ENCODE data around the gene SLIT1. TPM values are rescaled to one million over a fixed set of nuclear protein-coding genes. Genes with fewer than 3 reads are reported as not detected.
A peak's percentile ranks its signal among the peaks of the same experiment; 100 is the strongest.

SLIT1 gene
- total RNA-seq, 1 experiment from 2014 or later: not detected

GRCh38 chr10:97117372-97117771 lies 68.4 kb downstream of the SLIT1 start:
- no peaks in the 10 kb centered on the region for H3K9me3 Mint-ChIP-seq (ENCODE audit: unreplicated experiment)
- TF ChIP-seq, protein P1, sequence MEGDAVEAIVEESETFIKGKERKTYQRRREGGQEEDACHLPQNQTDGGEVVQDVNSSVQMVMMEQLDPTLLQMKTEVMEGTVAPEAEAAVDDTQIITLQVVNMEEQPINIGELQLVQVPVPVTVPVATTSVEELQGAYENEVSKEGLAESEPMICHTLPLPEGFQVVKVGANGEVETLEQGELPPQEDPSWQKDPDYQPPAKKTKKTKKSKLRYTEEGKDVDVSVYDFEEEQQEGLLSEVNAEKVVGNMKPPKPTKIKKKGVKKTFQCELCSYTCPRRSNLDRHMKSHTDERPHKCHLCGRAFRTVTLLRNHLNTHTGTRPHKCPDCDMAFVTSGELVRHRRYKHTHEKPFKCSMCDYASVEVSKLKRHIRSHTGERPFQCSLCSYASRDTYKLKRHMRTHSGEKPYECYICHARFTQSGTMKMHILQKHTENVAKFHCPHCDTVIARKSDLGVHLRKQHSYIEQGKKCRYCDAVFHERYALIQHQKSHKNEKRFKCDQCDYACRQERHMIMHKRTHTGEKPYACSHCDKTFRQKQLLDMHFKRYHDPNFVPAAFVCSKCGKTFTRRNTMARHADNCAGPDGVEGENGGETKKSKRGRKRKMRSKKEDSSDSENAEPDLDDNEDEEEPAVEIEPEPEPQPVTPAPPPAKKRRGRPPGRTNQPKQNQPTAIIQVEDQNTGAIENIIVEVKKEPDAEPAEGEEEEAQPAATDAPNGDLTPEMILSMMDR (IDR thresholded peaks at IDR 0.05; ENCODE audit: unreplicated experiment): peak; percentile 18
- peaks cover 58% of the 10 kb centered on the region for H3K27me3 Mint-ChIP-seq (ENCODE audit: insufficient read depth, unreplicated experiment)
- H3K4me1 Mint-ChIP-seq (ENCODE audit: insufficient read depth, unreplicated experiment): no peaks in the 10 kb centered on the region
- POLR2A ChIA-PET: no interaction called here
- BruUV-seq (replicated peaks): no TSS peak
- CTCF ChIA-PET: interaction anchor here (0.6 to 5.6 kb wide), 19 partner anchors 10 to 708 kb away, joined by 3 to 68 read pairs (median 4); no protein-coding TSS in a partner anchor
- no peaks in the 10 kb centered on the region for H3K36me3 Mint-ChIP-seq (ENCODE audit: insufficient read depth, unreplicated experiment)
- peak; percentile 37 for DNase-seq (ENCODE audit: unreplicated experiment)
- H3K27ac Mint-ChIP-seq (ENCODE audit: low read depth, unreplicated experiment): no peak overlapping the region
- H3K4me3 Mint-ChIP-seq (ENCODE audit: unreplicated experiment): no peak overlapping the region
- intact Hi-C loops (cut with micrococcal nuclease): loop anchor here (1.0 kb wide), 2 partner anchors 44 to 80 kb away; no protein-coding TSS in a partner anchor

- intact Hi-C loops (cut with micrococcal nuclease): loop anchor here (1.0 kb wide), 2 partner anchors 43 to 79 kb away; no protein-coding TSS in a partner anchor
- no peak overlapping the region for H3K4me3 Mint-ChIP-seq (ENCODE audit: unreplicated experiment)
- peaks cover 58% of the 10 kb centered on the region for H3K27me3 Mint-ChIP-seq (ENCODE audit: insufficient read depth, unreplicated experiment)
- BruUV-seq (replicated peaks): no TSS peak
- ChIA-PET POLR2A (interaction anchor here (0.8 kb wide), 1 partner anchor 44 kb away, joined by 3 read pairs; no protein-coding TSS in a partner anchor), CTCF (interaction anchor here (0.6 to 5.6 kb wide), 16 partner anchors 9 to 720 kb away, joined by 3 to 68 read pairs (median 4); no protein-coding TSS in a partner anchor)
- no peaks in the 10 kb centered on the region for H3K9me3 Mint-ChIP-seq (ENCODE audit: unreplicated experiment)
- DNase-seq (ENCODE audit: unreplicated experiment): no peak
- no peak overlapping the region for H3K27ac Mint-ChIP-seq (ENCODE audit: low read depth, unreplicated experiment)
- no peaks in the 10 kb centered on the region for H3K36me3 Mint-ChIP-seq (ENCODE audit: insufficient read depth, unreplicated experiment)
- no peaks in the 10 kb centered on the region for H3K4me1 Mint-ChIP-seq (ENCODE audit: insufficient read depth, unreplicated experiment)
- TF ChIP-seq, protein P1 (IDR thresholded peaks at IDR 0.05; ENCODE audit: unreplicated experiment): no peak
Observed at GRCh38 chr10:97116462-97117162, 69.1 kb downstream of the SLIT1 start.

DNA sequence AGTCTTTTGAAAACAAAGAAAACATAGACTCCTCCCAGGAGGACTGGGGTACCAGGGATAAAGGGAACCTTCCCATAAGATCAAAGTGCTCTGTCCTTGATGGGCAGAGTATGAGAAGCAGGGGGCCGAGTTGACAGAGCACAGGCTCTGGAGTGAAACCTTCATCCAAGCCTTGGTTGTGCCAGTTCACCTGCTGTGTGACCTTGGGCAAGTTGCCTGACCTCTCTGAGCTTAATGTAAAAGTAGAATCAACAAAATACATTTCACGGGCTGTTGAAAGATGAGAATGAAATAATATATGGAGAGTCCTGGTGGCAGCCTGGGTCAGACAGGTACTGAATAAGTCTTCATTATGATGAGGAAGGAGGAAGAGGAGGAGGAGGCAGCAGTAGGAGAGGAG lies 69.9 kb downstream of the SLIT1 start:
- TF ChIP-seq, protein P1 (IDR thresholded peaks at IDR 0.05; ENCODE audit: unreplicated experiment): no peak
- Mint-ChIP-seq H3K36me3 (ENCODE audit: insufficient read depth, unreplicated experiment) (no peaks in the 10 kb centered on the region), H3K27me3 (ENCODE audit: insufficient read depth, unreplicated experiment) (peaks cover 54% of the 10 kb centered on the region), H3K27ac (ENCODE audit: low read depth, unreplicated experiment) (no peak overlapping the region), H3K4me3 (ENCODE audit: unreplicated experiment) (no peak overlapping the region), H3K4me1 (ENCODE audit: insufficient read depth, unreplicated experiment) (no peaks in the 10 kb centered on the region), H3K9me3 (ENCODE audit: unreplicated experiment) (no peaks in the 10 kb centered on the region)
- ChIA-PET POLR2A (interaction anchor here (0.8 kb wide), 1 partner anchor 43 kb away, joined by 3 read pairs; no protein-coding TSS in a partner anchor), CTCF (interaction anchor here (1.1 to 5.6 kb wide), 7 partner anchors 9 to 719 kb away, joined by 3 to 68 read pairs (median 7); no protein-coding TSS in a partner anchor)
- BruUV-seq (replicated peaks): no TSS peak
- no peak for DNase-seq (ENCODE audit: unreplicated experiment)
- intact Hi-C loops (cut with micrococcal nuclease): no loop called here

DNA sequence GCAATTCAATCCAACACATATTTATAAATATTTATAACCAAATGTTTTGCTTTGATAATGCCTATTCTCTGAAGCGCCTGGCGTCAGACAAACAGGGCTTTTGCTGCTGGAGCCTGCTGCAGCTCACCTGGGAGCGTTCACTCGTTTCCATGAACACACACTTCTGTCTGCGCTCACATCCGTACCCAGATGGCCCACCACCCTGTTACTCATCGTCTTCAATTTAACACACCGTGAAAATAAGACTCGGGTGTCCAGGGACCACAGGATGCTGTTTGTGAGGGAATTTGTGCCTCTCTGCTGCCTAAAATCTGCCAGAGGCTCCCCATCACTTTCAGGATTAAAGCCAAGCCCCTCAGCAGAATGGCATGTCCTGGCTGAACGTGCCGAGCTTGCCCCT lies 74.1 kb downstream of the SLIT1 start:
- H3K4me3 Mint-ChIP-seq (ENCODE audit: unreplicated experiment): no peak overlapping the region
- CTCF ChIA-PET: interaction anchor here (0.6 to 1.1 kb wide), 3 partner anchors 37 to 754 kb away, joined by 3 to 4 read pairs (median 4); no protein-coding TSS in a partner anchor
- intact Hi-C loops (cut with micrococcal nuclease): no loop called here

More for the DNA sequence above, 74.1 kb downstream of the SLIT1 start:
- POLR2A ChIA-PET: no interaction called here
- Mint-ChIP-seq H3K27me3 (ENCODE audit: insufficient read depth, unreplicated experiment) (peaks cover 74% of the 10 kb centered on the region), H3K9me3 (ENCODE audit: unreplicated experiment) (no peaks in the 10 kb centered on the region), H3K4me1 (ENCODE audit: insufficient read depth, unreplicated experiment) (no peaks in the 10 kb centered on the region), H3K27ac (ENCODE audit: low read depth, unreplicated experiment) (no peak overlapping the region), H3K36me3 (ENCODE audit: insufficient read depth, unreplicated experiment) (no peaks in the 10 kb centered on the region)
- BruUV-seq (replicated peaks): no TSS peak
- TF ChIP-seq, protein P1 (IDR thresholded peaks at IDR 0.05; ENCODE audit: unreplicated experiment): no peak
- no peak for DNase-seq (ENCODE audit: unreplicated experiment)

All from MCF 10A (cell line).